Osteoblast (primary cell): Measurements from ENCODE around the gene TMC8. TPM values are rescaled to one million over a fixed set of nuclear protein-coding genes. Genes with fewer than 3 reads are reported as not detected.

Experiments
- DNase-seq: peaks from one replicate; pipeline ENCODE4 v3.0.0; 2011; ENCODE audit warnings: low spot score, mixed read lengths; ENCODE audit not compliant: insufficient read length; ENCODE audit errors: missing footprints
- H2AFZ ChIP-seq: 2 replicates; pipeline ENCODE4 v1.6.0; 2011; ENCODE audit warnings: mild to moderate bottlenecking, low read length
- H3K27ac ChIP-seq: 2 replicates; pipeline ENCODE4 v1.5.1; 2011; ENCODE audit warnings: mild to moderate bottlenecking, low read depth, low read length, moderate library complexity
- H3K27me3 ChIP-seq: 2 replicates; pipeline ENCODE4 v1.6.0; 2012; ENCODE audit warnings: mild to moderate bottlenecking, control low read depth, inconsistent platforms, low read length, moderate library complexity; ENCODE audit not compliant: insufficient read depth
- H3K36me3 ChIP-seq: 2 replicates; pipeline ENCODE4 v1.5.1; 2011; ENCODE audit warnings: mild to moderate bottlenecking, low read length, control low read depth, moderate library complexity; ENCODE audit not compliant: insufficient read depth
- H3K4me1 ChIP-seq: 2 replicates; pipeline ENCODE4 v1.5.1; 2011; ENCODE audit warnings: mild to moderate bottlenecking, low read length, control low read depth, moderate library complexity; ENCODE audit not compliant: insufficient read depth
- H3K4me2 ChIP-seq: 2 replicates; pipeline ENCODE4 v1.6.0; 2011; ENCODE audit warnings: mild to moderate bottlenecking, low read length; ENCODE audit not compliant: insufficient read depth
- H3K4me3 ChIP-seq: fragments of 200-600 bp; sonication (generic); 3 replicates; pipeline ENCODE4 v1.5.1; 2012; ENCODE audit warnings: mild to moderate bottlenecking, low read length, inconsistent platforms; ENCODE audit not compliant: insufficient read depth
- H3K79me2 ChIP-seq: 2 replicates; pipeline ENCODE4 v1.6.0; 2012; ENCODE audit warnings: mild to moderate bottlenecking, low read length, control low read depth, inconsistent platforms; ENCODE audit not compliant: insufficient read depth
- H3K9me3 ChIP-seq: 2 replicates; pipeline ENCODE4 v1.5.1; 2011; ENCODE audit warnings: low read depth, low read length, control low read depth
- H4K20me1 ChIP-seq: 2 replicates; pipeline ENCODE4 v1.6.0; 2012; ENCODE audit warnings: mild to moderate bottlenecking, low read length, control low read depth; ENCODE audit not compliant: insufficient read depth
- CTCF ChIP-seq: IDR thresholded peaks from 2 replicates; pipeline ENCODE4 v1.5.1; 2011; ENCODE audit warnings: mild to moderate bottlenecking, low read depth, low read length, moderate library complexity; ENCODE audit errors: extremely low read depth
- total RNA-seq: library from RNA; depleted of rRNA; stranded (reverse); fragments of >200 nt; gene quantifications from 2 replicates; pipeline ENCODE4 v1.2.3, GENCODE V29; 2012

Gene TMC8
- total RNA-seq, 1 donor, result not detected

DNA sequence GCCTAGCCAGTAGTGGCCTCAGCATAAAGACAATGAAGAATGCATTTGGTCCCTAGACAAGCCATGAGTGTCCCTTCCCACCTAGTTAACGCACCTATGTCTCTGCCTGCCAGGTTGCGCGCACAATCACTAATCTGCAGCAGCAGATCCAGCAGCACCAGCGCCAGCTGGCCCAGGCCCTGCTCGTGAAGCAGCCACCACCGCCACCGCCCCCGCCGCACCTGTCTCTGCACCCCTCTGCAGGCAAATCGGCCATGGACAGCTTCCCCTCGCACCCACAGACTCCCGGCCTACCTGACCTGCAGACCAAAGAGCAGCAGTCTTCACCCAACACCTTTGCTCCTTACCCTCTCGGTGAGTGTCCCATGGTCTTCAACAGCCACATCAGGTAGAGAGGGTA lies 43.8 kb upstream of the TMC8 start:
- Histone ChIP-seq H2AFZ (no peak overlapping the region), H3K36me3 (peaks cover 22% of the 10 kb centered on the region), H3K4me1 (no peaks in the 10 kb centered on the region), H3K79me2 (no peaks in the 10 kb centered on the region), H3K4me3 (no peak overlapping the region), H3K9me3 (no peaks in the 10 kb centered on the region), H3K27me3 (no peaks in the 10 kb centered on the region), H3K4me2 (no peak overlapping the region), H3K27ac (no peak overlapping the region), H4K20me1 (no peaks in the 10 kb centered on the region)
- DNase-seq, result no peak
- TF ChIP-seq CTCF, result no peak

DNA sequence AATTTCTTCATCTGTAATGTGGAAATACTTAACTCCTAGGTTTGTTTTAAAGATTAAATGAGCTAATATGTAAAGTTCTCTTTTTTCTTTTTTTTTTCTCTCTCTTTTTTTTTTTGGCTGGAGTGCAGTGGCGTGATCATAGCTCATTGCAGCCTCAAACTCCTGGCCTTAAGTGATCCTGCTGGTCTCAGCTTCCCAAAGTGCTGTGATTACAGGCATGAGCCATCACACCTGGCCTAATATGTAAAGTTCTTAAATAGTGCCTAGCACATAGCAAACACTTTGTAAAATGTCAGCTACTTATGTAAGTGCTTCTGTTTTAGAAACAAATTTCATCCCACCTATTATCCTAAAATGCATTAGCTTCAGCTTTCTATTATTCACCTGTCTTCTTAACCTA lies 42.0 kb upstream of the TMC8 start:
- no peak overlapping the region for H3K27ac ChIP-seq
- no peak for DNase-seq
- H3K27me3 ChIP-seq, result no peaks in the 10 kb centered on the region
- H3K4me2 ChIP-seq, result no peak overlapping the region
- peaks cover 29% of the 10 kb centered on the region for H3K36me3 ChIP-seq
- no peaks in the 10 kb centered on the region for H3K9me3 ChIP-seq
- no peak for TF ChIP-seq CTCF
- H3K4me1 ChIP-seq, result no peaks in the 10 kb centered on the region
- no peak overlapping the region for H2AFZ ChIP-seq
- no peaks in the 10 kb centered on the region for H3K79me2 ChIP-seq
- no peaks in the 10 kb centered on the region for H4K20me1 ChIP-seq
- no peak overlapping the region for H3K4me3 ChIP-seq

DNA sequence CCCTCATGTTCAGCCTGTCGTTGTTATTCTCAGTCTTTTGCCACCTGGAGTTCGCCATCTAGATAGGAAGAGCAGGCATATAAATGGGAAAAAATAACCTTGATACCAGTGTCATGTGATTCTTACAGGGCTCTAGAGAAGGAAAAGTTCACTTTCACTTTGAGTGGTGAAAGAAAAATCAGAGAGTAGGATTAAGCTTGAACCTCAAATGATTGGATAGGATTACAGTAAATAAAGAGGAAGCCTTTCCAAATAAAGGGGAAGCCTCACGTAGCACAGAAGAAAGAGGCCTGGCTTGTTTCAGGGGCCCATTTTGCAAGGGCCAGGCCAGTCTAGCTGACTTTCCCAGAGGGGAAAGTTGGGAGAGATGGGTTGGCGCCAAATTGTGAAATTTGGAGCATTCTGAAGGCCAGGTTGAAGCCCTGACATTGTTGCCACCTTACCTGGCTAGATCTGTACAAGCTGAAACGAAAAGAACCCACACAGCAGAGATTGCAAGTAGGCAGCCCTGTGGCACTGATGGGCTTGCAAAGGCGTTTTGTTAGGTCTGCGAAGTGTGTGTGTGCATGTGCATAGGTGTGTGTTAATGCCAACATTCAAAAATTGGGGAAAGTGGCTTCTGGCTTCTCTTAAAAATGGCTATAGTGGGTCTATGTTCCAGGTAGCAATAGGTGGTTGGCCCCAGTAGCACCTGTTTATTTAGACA lies 40.8 kb upstream of the TMC8 start:
- H3K36me3 ChIP-seq, result peaks cover 37% of the 10 kb centered on the region
- DNase-seq, result no peak
- H4K20me1 ChIP-seq, result no peaks in the 10 kb centered on the region

More for the DNA sequence above, 40.8 kb upstream of the TMC8 start:
- no peak overlapping the region for H3K4me3 ChIP-seq
- no peaks in the 10 kb centered on the region for H3K9me3 ChIP-seq
- H3K79me2 ChIP-seq, result no peaks in the 10 kb centered on the region
- H2AFZ ChIP-seq, result no peak overlapping the region
- TF ChIP-seq CTCF, result no peak
- H3K27me3 ChIP-seq, result no peaks in the 10 kb centered on the region
- no peak overlapping the region for H3K27ac ChIP-seq
- H3K4me2 ChIP-seq, result no peak overlapping the region
- no peaks in the 10 kb centered on the region for H3K4me1 ChIP-seq
